WTC11 (cell line): ENCODE measurements around the gene ZNF213.
A peak's percentile ranks its signal among the peaks of the same experiment; 100 is the strongest.

Source experiments
- CTCF ChIP-seq: fragments of 200-600 bp; IDR thresholded peaks from 2 replicates; pipeline ENCODE4 v1.8.0; 2022; ENCODE audit warnings: antibody characterized with exemption
- E2F4 ChIP-seq: sonication (generic); formaldehyde crosslinking; IDR thresholded peaks from 2 replicates; pipeline ENCODE4 v1.8.1; 2022; ENCODE audit warnings: low read depth, mild to moderate bottlenecking, moderate library complexity, missing genetic modification reagents, borderline replicate concordance
- ESRRA ChIP-seq: sonication (generic); formaldehyde crosslinking; IDR thresholded peaks from 2 replicates; pipeline ENCODE4 v1.8.1; 2022; ENCODE audit warnings: mild to moderate bottlenecking, missing genetic modification reagents, borderline replicate concordance
- JUN ChIP-seq: sonication (generic); formaldehyde crosslinking; IDR thresholded peaks from 2 replicates; pipeline ENCODE4 v1.8.0; 2023; ENCODE audit warnings: mild to moderate bottlenecking, missing genetic modification reagents
- PRDM15 ChIP-seq: sonication (generic); formaldehyde crosslinking; IDR thresholded peaks from 2 replicates; pipeline ENCODE4 v1.8.0; 2022; ENCODE audit warnings: missing genetic modification reagents
- SP1 ChIP-seq: sonication (generic); formaldehyde crosslinking; conservative IDR thresholded peaks from 2 replicates; pipeline ENCODE4 v1.8.1; 2022; ENCODE audit warnings: missing genetic modification reagents
- TEAD1 ChIP-seq: sonication (generic); formaldehyde crosslinking; IDR thresholded peaks from 2 replicates; pipeline ENCODE4 v1.8.0; 2022; ENCODE audit warnings: mild to moderate bottlenecking, missing genetic modification reagents
- ZNF138 ChIP-seq: sonication (generic); formaldehyde crosslinking; conservative IDR thresholded peaks from 2 replicates; pipeline ENCODE4 v1.8.1; 2022; ENCODE audit warnings: mild to moderate bottlenecking, moderate library complexity, missing genetic modification reagents
- ZNF416 ChIP-seq: fragments of 250-450 bp; sonication (Bioruptor Pico); IDR thresholded peaks from 2 replicates; pipeline ENCODE4 v1.9.0; 2021; ENCODE audit warnings: mild to moderate bottlenecking, inconsistent platforms
- TF ChIP-seq, protein P1 (sequence below): sonication (generic); formaldehyde crosslinking; IDR thresholded peaks from 2 replicates; pipeline ENCODE4 v1.8.1; 2022; ENCODE audit warnings: low read depth, missing genetic modification reagents, borderline replicate concordance
- TF ChIP-seq, protein P2 (sequence below): sonication (generic); formaldehyde crosslinking; IDR thresholded peaks from 2 replicates; pipeline ENCODE4 v1.8.1; 2023; ENCODE audit warnings: mild to moderate bottlenecking, moderate library complexity, missing genetic modification reagents
- TF ChIP-seq, protein P3 (sequence below): sonication (generic); formaldehyde crosslinking; IDR thresholded peaks from 2 replicates; pipeline ENCODE4 v1.8.0; 2023; ENCODE audit warnings: missing genetic modification reagents

- TF ChIP-seq CTCF (peak; percentile 61), ZNF416 (CRISPR knock-in tag) (no peak), ESRRA (CRISPR knock-in tag) (no peak), TEAD1 (no peak), PRDM15 (no peak), SP1 (no peak), JUN (CRISPR knock-in tag) (no peak), ZNF138 (no peak), E2F4 (no peak)
- TF ChIP-seq, protein P1, sequence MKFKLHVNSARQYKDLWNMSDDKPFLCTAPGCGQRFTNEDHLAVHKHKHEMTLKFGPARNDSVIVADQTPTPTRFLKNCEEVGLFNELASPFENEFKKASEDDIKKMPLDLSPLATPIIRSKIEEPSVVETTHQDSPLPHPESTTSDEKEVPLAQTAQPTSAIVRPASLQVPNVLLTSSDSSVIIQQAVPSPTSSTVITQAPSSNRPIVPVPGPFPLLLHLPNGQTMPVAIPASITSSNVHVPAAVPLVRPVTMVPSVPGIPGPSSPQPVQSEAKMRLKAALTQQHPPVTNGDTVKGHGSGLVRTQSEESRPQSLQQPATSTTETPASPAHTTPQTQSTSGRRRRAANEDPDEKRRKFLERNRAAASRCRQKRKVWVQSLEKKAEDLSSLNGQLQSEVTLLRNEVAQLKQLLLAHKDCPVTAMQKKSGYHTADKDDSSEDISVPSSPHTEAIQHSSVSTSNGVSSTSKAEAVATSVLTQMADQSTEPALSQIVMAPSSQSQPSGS, result no peak
- TF ChIP-seq, protein P2, sequence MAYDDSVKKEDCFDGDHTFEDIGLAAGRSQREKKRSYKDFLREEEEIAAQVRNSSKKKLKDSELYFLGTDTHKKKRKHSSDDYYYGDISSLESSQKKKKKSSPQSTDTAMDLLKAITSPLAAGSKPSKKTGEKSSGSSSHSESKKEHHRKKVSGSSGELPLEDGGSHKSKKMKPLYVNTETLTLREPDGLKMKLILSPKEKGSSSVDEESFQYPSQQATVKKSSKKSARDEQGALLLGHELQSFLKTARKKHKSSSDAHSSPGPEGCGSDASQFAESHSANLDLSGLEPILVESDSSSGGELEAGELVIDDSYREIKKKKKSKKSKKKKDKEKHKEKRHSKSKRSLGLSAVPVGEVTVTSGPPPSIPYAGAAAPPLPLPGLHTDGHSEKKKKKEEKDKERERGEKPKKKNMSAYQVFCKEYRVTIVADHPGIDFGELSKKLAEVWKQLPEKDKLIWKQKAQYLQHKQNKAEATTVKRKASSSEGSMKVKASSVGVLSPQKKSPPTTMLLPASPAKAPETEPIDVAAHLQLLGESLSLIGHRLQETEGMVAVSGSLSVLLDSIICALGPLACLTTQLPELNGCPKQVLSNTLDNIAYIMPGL (CRISPR knock-in tag), result no peak
- TF ChIP-seq, protein P3, sequence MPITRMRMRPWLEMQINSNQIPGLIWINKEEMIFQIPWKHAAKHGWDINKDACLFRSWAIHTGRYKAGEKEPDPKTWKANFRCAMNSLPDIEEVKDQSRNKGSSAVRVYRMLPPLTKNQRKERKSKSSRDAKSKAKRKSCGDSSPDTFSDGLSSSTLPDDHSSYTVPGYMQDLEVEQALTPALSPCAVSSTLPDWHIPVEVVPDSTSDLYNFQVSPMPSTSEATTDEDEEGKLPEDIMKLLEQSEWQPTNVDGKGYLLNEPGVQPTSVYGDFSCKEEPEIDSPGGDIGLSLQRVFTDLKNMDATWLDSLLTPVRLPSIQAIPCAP (CRISPR knock-in tag), result no peak
Measured at GRCh38 chr16:3115561-3115960, 19.3 kb upstream of the ZNF213 start.
